Measurements from ENCODE around the gene HIVEP3.

HIVEP3 gene

DNA sequence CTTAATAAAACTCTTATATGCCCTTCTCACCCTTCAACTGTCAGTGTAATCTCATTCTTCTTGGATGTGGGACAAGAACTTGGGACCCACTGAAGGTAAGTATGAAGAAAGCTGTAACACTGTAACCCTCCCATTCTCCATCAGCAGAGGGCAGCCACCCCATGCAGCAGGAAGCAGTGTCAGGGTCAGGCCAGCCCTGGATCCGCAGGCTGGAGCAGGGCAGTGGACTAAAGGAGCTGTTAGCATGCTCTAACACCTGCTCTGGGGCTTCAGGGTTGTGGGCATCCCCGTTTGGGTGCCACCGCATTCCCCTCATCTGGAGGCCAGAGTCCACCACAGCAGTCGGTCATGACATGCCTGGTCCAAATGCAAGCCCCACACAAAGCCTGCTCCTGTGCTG is 156.5 kb downstream of the HIVEP3 start:
- peaks cover 1% of the 10 kb centered on the region for H3K4me1 ChIP-seq (ENCODE audit: control insufficient read depth, insufficient read depth, low read length)
- H3K9ac ChIP-seq (ENCODE audit: low read length): no peak overlapping the region
- H3K36me3 ChIP-seq (ENCODE audit: control insufficient read depth, insufficient read depth, low read length): no peaks in the 10 kb centered on the region
- H3K27ac ChIP-seq (ENCODE audit: low read depth, low read length): no peak overlapping the region
- no peaks in the 10 kb centered on the region for H3K27me3 ChIP-seq (ENCODE audit: control insufficient read depth, insufficient read depth, low read length)
- H3K4me3 ChIP-seq (ENCODE audit: low read length): no peak overlapping the region

GRCh38 chr1:41758904-41759548 is 159.7 kb downstream of the HIVEP3 start:
- no peaks in the 10 kb centered on the region for H3K27me3 ChIP-seq (ENCODE audit: control insufficient read depth, insufficient read depth, low read length)
- H3K27ac ChIP-seq (ENCODE audit: low read depth, low read length): no peak overlapping the region
- no peak overlapping the region for H3K4me3 ChIP-seq (ENCODE audit: low read length)
- H3K36me3 ChIP-seq (ENCODE audit: control insufficient read depth, insufficient read depth, low read length): no peaks in the 10 kb centered on the region
- no peaks in the 10 kb centered on the region for H3K4me1 ChIP-seq (ENCODE audit: control insufficient read depth, insufficient read depth, low read length)
- H3K9ac ChIP-seq (ENCODE audit: low read length): no peak overlapping the region

DNA sequence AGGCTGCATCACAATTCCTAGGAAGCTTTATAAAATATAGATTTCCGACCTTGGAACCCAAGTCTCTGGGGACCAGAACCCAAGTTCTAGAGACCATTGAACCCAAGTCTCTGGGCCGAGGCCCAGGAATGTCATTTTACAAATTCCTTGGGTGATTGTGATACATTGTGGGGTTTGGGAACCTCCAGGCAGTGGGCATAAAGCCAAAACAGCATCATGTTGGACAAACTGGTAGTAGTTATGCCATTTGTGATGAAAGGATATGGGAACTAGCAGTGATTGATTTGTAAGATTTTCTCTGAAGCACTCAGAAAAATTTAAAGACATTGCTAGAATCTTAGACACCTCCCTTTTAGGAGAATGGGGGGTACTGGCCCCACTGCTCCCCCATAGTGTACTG is 160.2 kb downstream of the HIVEP3 start:
- no peaks in the 10 kb centered on the region for H3K27me3 ChIP-seq (ENCODE audit: control insufficient read depth, insufficient read depth, low read length)
- H3K4me3 ChIP-seq (ENCODE audit: low read length): no peak overlapping the region
- H3K36me3 ChIP-seq (ENCODE audit: control insufficient read depth, insufficient read depth, low read length): no peaks in the 10 kb centered on the region
- H3K9ac ChIP-seq (ENCODE audit: low read length): no peak overlapping the region
- H3K4me1 ChIP-seq (ENCODE audit: control insufficient read depth, insufficient read depth, low read length): no peaks in the 10 kb centered on the region
- H3K27ac ChIP-seq (ENCODE audit: low read depth, low read length): no peak overlapping the region

DNA sequence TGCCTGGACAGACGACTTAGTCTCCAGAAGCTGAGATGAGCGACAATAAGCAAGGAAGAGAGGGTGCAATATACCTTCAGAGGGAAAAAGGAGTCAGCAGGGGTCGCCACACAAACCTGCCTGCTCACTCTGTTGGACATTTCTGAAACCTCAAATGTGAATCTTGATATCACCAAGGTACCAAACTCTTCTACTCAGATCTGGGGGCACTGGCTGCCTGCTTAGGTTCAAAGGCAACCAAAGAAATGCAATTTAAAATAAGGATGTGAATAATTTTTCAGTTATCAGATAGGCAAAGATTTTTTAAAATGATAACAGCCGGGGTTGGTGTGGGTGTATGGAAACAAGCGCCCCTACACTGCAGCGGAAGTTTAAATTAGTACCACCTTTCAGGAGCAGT is 164.2 kb downstream of the HIVEP3 start:
- no peak overlapping the region for H3K4me3 ChIP-seq (ENCODE audit: low read length)
- no peak overlapping the region for H3K27ac ChIP-seq (ENCODE audit: low read depth, low read length)
- no peaks in the 10 kb centered on the region for H3K4me1 ChIP-seq (ENCODE audit: control insufficient read depth, insufficient read depth, low read length)
- no peak overlapping the region for H3K9ac ChIP-seq (ENCODE audit: low read length)
- no peaks in the 10 kb centered on the region for H3K36me3 ChIP-seq (ENCODE audit: control insufficient read depth, insufficient read depth, low read length)
- no peaks in the 10 kb centered on the region for H3K27me3 ChIP-seq (ENCODE audit: control insufficient read depth, insufficient read depth, low read length)

DNA sequence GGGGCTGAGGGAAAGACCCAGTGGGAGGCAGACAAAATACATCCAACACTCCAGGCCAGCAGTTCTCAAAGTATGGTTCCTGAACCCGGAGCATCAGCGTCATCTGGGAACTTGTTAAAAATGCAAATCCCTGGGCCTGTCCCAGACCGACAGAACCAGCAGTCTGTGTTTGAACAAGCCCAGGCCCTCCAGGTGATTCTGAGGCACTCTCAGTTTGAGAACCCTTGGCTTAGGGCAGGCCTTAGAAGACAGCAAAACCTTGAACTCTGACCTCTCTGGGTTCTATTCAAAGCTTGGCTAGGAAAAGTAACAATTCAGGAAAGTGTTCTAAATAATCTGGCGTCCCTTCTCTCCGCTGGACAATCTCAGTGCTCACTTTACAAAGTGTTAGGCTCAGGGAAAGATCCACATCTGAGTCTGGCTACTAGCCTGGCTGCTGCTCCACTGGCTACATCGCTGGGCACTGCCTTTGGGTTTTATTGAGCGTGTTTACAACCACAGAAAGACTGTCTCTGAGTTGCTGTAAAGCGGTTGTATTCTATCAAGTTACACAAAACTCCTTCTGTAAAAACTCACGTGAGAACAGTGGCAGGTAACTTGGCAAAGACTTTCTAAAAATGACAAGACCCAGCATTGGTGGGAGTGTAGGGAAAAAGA is 166.1 kb downstream of the HIVEP3 start:
- H3K9ac ChIP-seq (ENCODE audit: low read length): no peak overlapping the region
- H3K36me3 ChIP-seq (ENCODE audit: control insufficient read depth, insufficient read depth, low read length): no peaks in the 10 kb centered on the region
- no peak overlapping the region for H3K27ac ChIP-seq (ENCODE audit: low read depth, low read length)
- no peaks in the 10 kb centered on the region for H3K27me3 ChIP-seq (ENCODE audit: control insufficient read depth, insufficient read depth, low read length)
- H3K4me1 ChIP-seq (ENCODE audit: control insufficient read depth, insufficient read depth, low read length): no peaks in the 10 kb centered on the region
- no peak overlapping the region for H3K4me3 ChIP-seq (ENCODE audit: low read length)

DNA sequence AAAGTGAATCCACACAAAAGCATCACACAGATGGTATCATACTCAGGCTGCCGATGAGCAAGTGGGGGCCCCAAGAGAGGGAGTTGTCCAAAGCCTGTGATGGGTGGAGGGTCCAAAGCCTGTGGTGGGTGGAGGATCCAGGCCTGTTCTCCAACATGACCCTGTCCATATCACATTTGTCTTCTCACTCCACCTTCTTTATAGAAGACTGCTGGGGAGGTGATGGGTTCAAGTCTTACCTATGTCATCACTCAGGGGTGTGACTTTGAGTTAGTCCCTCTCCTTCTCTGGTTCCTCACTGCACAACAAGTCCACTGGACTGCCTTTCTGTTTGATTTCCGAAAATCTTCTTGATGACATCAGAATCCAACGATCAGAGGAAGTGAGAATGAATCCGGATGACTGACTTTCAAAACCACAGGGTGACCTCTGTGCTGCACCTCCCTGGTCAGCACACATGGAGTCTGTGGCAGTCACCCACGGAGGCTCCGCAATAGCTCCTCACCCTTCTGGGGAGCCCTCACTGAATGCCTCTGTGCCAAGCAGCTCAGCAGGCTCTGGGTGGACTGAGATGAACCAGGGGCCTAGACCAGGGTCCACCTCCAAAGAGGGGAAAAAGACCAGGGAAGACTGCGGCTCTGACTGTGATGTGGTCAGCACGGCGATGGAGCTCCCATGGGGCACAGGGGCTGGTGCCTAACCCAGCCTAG is 166.8 kb downstream of the HIVEP3 start:
- no peak overlapping the region for H3K27ac ChIP-seq (ENCODE audit: low read depth, low read length)
- no peak overlapping the region for H3K4me3 ChIP-seq (ENCODE audit: low read length)

DNA sequence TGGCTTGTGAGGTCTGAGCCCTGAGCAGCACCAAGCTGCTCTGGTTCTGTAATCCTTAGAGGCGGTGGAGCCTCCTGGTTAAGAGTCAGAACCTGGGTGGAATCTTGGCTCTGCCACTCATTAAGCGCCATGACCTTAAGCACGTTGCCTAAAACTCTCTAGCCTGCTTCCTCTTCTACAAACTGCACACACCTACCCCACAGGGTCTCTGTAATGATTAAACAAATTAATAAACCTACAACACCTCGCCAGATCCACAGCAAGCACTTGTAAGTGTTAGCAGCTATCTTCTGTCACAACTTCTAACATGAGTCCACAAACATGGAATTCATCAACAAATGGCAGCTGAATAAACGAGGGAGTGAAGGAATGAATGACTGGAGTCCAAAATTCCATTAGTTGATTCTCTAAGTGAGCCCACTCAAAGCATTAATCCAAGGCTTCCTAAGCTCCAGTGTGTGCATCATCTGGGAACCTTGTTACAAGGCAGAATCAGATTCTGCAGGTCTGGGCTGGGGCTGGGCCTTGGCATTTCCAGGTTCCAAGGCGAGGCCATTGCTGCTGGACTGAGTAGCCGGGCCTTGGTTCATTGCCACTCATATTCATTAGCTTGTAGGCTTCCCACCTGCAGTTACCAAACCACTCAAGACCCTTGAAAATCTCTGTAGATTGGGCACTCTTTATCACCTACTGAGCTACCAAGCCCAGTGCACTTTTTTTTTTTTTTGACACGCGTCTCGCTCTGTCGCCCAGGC is 168.6 kb downstream of the HIVEP3 start:
- Histone ChIP-seq H3K9ac (ENCODE audit: low read length) (no peak overlapping the region), H3K4me1 (ENCODE audit: control insufficient read depth, insufficient read depth, low read length) (no peaks in the 10 kb centered on the region), H3K27me3 (ENCODE audit: control insufficient read depth, insufficient read depth, low read length) (no peaks in the 10 kb centered on the region), H3K36me3 (ENCODE audit: control insufficient read depth, insufficient read depth, low read length) (no peaks in the 10 kb centered on the region), H3K27ac (ENCODE audit: low read depth, low read length) (no peak overlapping the region), H3K4me3 (ENCODE audit: low read length) (no peak overlapping the region)

More for the DNA sequence above, 166.8 kb downstream of the HIVEP3 start:
- H3K27me3 ChIP-seq (ENCODE audit: control insufficient read depth, insufficient read depth, low read length): no peaks in the 10 kb centered on the region
- no peaks in the 10 kb centered on the region for H3K4me1 ChIP-seq (ENCODE audit: control insufficient read depth, insufficient read depth, low read length)
- H3K36me3 ChIP-seq (ENCODE audit: control insufficient read depth, insufficient read depth, low read length): no peaks in the 10 kb centered on the region
- H3K9ac ChIP-seq (ENCODE audit: low read length): no peak overlapping the region

- Histone ChIP-seq H3K9ac (ENCODE audit: low read length) (no peak overlapping the region), H3K4me1 (ENCODE audit: control insufficient read depth, insufficient read depth, low read length) (no peaks in the 10 kb centered on the region), H3K27ac (ENCODE audit: low read depth, low read length) (no peak overlapping the region), H3K36me3 (ENCODE audit: control insufficient read depth, insufficient read depth, low read length) (no peaks in the 10 kb centered on the region), H3K4me3 (ENCODE audit: low read length) (no peak overlapping the region), H3K27me3 (ENCODE audit: control insufficient read depth, insufficient read depth, low read length) (no peaks in the 10 kb centered on the region)
Measured at GRCh38 chr1:41745022-41745421, 173.7 kb downstream of the HIVEP3 start.

DNA sequence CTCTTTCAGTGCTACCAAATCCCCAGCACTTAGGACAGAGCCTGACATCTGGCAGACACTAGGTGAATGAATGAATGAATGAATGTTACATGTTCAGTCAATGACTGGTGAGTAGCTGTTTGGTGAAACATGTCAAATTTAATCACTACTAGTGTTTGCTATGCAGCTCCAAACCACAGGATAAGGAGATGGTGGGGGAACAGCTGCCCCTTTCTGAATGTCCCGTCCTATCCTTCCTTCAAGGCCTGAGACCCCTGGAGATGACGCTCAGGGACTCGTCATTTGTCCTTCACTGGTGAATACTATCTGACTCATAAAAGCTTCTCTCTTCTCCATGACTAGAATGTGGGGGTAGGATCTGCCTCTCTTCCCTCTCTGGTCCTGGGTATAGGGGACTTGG is 175.4 kb downstream of the HIVEP3 start:
- Histone ChIP-seq H3K4me1 (ENCODE audit: control insufficient read depth, insufficient read depth, low read length) (no peaks in the 10 kb centered on the region), H3K36me3 (ENCODE audit: control insufficient read depth, insufficient read depth, low read length) (no peaks in the 10 kb centered on the region), H3K4me3 (ENCODE audit: low read length) (no peak overlapping the region), H3K27ac (ENCODE audit: low read depth, low read length) (no peak overlapping the region), H3K27me3 (ENCODE audit: control insufficient read depth, insufficient read depth, low read length) (no peaks in the 10 kb centered on the region), H3K9ac (ENCODE audit: low read length) (no peak overlapping the region)

DNA sequence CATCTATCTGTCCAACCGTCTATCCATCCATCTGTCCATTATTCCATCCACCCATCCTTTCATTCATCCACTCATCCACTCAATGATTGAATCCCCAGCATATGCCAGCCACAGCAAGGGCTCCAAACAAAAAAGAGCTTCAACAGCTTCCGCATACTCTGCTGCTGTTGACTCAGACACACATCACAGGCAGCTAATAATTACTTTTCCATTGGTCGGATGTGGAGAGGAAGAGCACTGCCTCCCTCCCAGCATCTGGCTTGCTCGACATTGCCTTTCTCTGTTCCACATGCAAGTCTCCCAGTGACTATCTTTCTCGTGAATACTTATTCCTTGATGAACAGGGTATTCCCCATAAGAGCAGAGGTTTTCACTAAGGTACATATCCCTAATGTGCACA is 176.5 kb downstream of the HIVEP3 start:
- H3K27ac ChIP-seq (ENCODE audit: low read depth, low read length): no peak overlapping the region
- H3K36me3 ChIP-seq (ENCODE audit: control insufficient read depth, insufficient read depth, low read length): no peaks in the 10 kb centered on the region
- H3K4me1 ChIP-seq (ENCODE audit: control insufficient read depth, insufficient read depth, low read length): no peaks in the 10 kb centered on the region

DNA sequence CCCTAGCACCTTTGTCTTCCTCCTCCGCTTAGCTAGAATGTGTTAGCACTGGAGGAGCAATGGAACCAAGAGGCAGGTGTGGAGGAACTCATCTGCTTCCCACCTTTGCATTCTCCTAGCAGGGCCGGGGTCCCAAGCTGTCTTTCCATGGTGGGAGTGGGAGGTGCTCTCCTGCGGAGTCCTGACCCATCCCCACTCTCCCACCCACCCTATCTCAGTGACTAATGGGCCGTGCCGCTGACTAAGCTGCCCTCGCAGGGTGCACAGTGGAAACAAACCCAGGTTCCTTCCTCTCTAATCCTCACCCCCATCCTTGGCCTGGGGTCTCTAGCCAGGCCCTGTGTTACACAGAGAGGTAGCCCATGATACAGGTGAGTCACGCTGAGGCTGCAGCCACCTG is 177.5 kb downstream of the HIVEP3 start:
- Histone ChIP-seq H3K4me3 (ENCODE audit: low read length) (no peak overlapping the region), H3K4me1 (ENCODE audit: control insufficient read depth, insufficient read depth, low read length) (no peaks in the 10 kb centered on the region), H3K36me3 (ENCODE audit: control insufficient read depth, insufficient read depth, low read length) (no peaks in the 10 kb centered on the region), H3K9ac (ENCODE audit: low read length) (no peak overlapping the region), H3K27me3 (ENCODE audit: control insufficient read depth, insufficient read depth, low read length) (no peaks in the 10 kb centered on the region), H3K27ac (ENCODE audit: low read depth, low read length) (no peak overlapping the region)

More for the DNA sequence above, 176.5 kb downstream of the HIVEP3 start:
- Histone ChIP-seq H3K27me3 (ENCODE audit: control insufficient read depth, insufficient read depth, low read length) (no peaks in the 10 kb centered on the region), H3K9ac (ENCODE audit: low read length) (no peak overlapping the region), H3K4me3 (ENCODE audit: low read length) (no peak overlapping the region)

DNA sequence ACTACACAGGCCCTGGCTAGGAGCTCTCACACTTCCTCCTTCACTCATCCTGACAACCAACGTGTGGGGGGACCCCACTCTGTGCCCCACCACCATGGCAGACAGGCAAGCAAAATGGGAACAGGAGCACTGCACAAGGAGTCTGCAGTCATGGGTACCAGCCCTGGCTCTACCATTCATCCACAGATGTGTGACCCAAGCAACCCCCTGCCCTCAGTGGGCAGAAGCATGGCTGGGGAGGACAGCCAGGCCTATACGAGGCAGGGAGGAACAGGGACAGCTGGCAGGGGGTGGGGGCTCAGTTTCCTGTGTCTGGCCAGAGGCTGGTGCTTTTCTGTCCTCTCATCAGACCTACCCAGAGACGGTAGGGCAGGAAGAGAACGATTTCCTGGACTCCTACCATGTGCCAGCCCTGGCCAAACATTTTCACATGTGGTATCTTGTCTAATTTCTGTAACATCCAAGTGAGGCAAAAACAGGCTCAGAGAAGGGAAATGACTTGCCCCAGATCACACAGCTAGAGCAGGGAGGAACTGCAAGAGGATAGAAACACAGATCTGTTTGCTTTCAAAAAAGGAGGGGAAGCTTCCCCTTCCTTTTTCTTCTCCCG is 178.0 kb downstream of the HIVEP3 start:
- Histone ChIP-seq H3K27me3 (ENCODE audit: control insufficient read depth, insufficient read depth, low read length) (no peaks in the 10 kb centered on the region), H3K4me1 (ENCODE audit: control insufficient read depth, insufficient read depth, low read length) (no peaks in the 10 kb centered on the region), H3K9ac (ENCODE audit: low read length) (no peak overlapping the region), H3K36me3 (ENCODE audit: control insufficient read depth, insufficient read depth, low read length) (no peaks in the 10 kb centered on the region), H3K27ac (ENCODE audit: low read depth, low read length) (no peak overlapping the region), H3K4me3 (ENCODE audit: low read length) (no peak overlapping the region)

Data from rectal smooth muscle tissue (tissue), 1 donor.